Trophoblast cell (in vitro differentiated cells and primary cell): Measurements from ENCODE around the gene PPP1R1B.

Experiments used
- DNase-seq, 2 donors: peaks; one replicate each; pipeline ENCODE4 v3.0.0-alpha.2; 2016
- H2AFZ ChIP-seq: 2 replicates; pipeline ENCODE4 v1.6.1; 2013; ENCODE audit warnings: low read length, moderate library complexity, mild to moderate bottlenecking; ENCODE audit not compliant: insufficient read depth, poor library complexity
- H2AK5ac ChIP-seq: 2 replicates; pipeline ENCODE4 v1.6.1; 2013; ENCODE audit warnings: mild to moderate bottlenecking, low read length
- H2BK120ac ChIP-seq: 2 replicates; pipeline ENCODE4 v1.6.1; 2013; ENCODE audit warnings: low read length, mild to moderate bottlenecking, moderate library complexity; ENCODE audit not compliant: insufficient read depth, poor library complexity
- H2BK12ac ChIP-seq: 2 replicates; pipeline ENCODE4 v1.6.1; 2013; ENCODE audit warnings: mild to moderate bottlenecking, low read length, moderate library complexity
- H2BK5ac ChIP-seq: 2 replicates; pipeline ENCODE4 v1.6.1; 2013; ENCODE audit warnings: low read length, low read depth, moderate library complexity, mild to moderate bottlenecking; ENCODE audit not compliant: poor library complexity
- H3K14ac ChIP-seq: 2 replicates; pipeline ENCODE4 v1.6.1; 2013; ENCODE audit warnings: mild to moderate bottlenecking, low read length
- H3K18ac ChIP-seq: 2 replicates; pipeline ENCODE4 v1.6.1; 2013; ENCODE audit warnings: mild to moderate bottlenecking, low read length
- H3K23ac ChIP-seq: 2 replicates; pipeline ENCODE4 v1.6.1; 2013; ENCODE audit warnings: low read length
- H3K27ac ChIP-seq: 2 replicates; pipeline ENCODE4 v1.5.1; 2013; ENCODE audit warnings: low read depth, mild to moderate bottlenecking, inconsistent platforms, low read length, moderate library complexity
- H3K27me3 ChIP-seq: 2 replicates; pipeline ENCODE4 v1.6.1; 2013; ENCODE audit warnings: inconsistent platforms, mild to moderate bottlenecking, low read length, moderate library complexity; ENCODE audit not compliant: insufficient read depth
- H3K36me3 ChIP-seq, 2 experiments: 1 replicate in 1 of 2; 2 replicates in 1 of 2; pipeline ENCODE4 v1.6.1; 2013; ENCODE audit warnings: low read length in 2 of 2, mild to moderate bottlenecking in 2 of 2, moderate library complexity in 1 of 2; ENCODE audit not compliant: insufficient read depth in 2 of 2, control insufficient read depth in 1 of 2
- H3K4ac ChIP-seq: 2 replicates; pipeline ENCODE4 v1.6.1; 2013; ENCODE audit warnings: low read depth, mild to moderate bottlenecking, low read length, moderate library complexity
- H3K4me1 ChIP-seq, 2 experiments: 1 replicate in 1 of 2; 2 replicates in 1 of 2; pipeline ENCODE4 v1.6.1; 2013; ENCODE audit warnings: low read length in 2 of 2, mild to moderate bottlenecking in 2 of 2, moderate library complexity in 1 of 2; ENCODE audit not compliant: insufficient read depth in 2 of 2, control insufficient read depth in 1 of 2
- H3K4me2 ChIP-seq: 2 replicates; pipeline ENCODE4 v1.6.1; 2013; ENCODE audit warnings: inconsistent platforms, mild to moderate bottlenecking, low read length, moderate library complexity
- H3K4me3 ChIP-seq: 2 replicates; pipeline ENCODE4 v1.5.1; 2013; ENCODE audit warnings: mild to moderate bottlenecking, low read depth, low read length, inconsistent platforms
- H3K79me1 ChIP-seq: one replicate; pipeline ENCODE4 v1.6.1; 2013; ENCODE audit warnings: low read length
- H3K79me2 ChIP-seq: 2 replicates; pipeline ENCODE4 v1.6.1; 2013; ENCODE audit warnings: low read length, mild to moderate bottlenecking; ENCODE audit not compliant: control insufficient read depth, insufficient read depth, poor library complexity
- H3K9ac ChIP-seq: 2 replicates; pipeline ENCODE4 v1.6.1; 2013; ENCODE audit warnings: mild to moderate bottlenecking, low read length
- H3K9me3 ChIP-seq: 2 replicates; pipeline ENCODE4 v1.6.1; 2013; ENCODE audit warnings: low read depth, mild to moderate bottlenecking, control low read depth, inconsistent platforms, low read length; ENCODE audit not compliant: insufficient read depth
- H4K12ac ChIP-seq: 2 replicates; pipeline ENCODE4 v1.6.1; 2013; ENCODE audit warnings: low read depth, mild to moderate bottlenecking, low read length, moderate library complexity
- H4K8ac ChIP-seq: 2 replicates; pipeline ENCODE4 v1.6.1; 2013; ENCODE audit warnings: low read depth, mild to moderate bottlenecking, low read length, moderate library complexity
- H4K91ac ChIP-seq: one replicate; pipeline ENCODE4 v1.6.1; 2013; ENCODE audit warnings: low read depth, mild to moderate bottlenecking, low read length, moderate library complexity
- WGBS: extraction: QIAGEN DNeasy Blood & Tissue Kit; methylation state at CpG from one replicate; pipeline ENCODE4 v1.1.7; 2013; ENCODE audit warnings: missing lambda C conversion rate; ENCODE audit not compliant: insufficient read length, insufficient coverage; ENCODE audit errors: extremely low coverage; 5-methylcytosine and 5-hydroxymethylcytosine counted together

PPP1R1B gene

DNA sequence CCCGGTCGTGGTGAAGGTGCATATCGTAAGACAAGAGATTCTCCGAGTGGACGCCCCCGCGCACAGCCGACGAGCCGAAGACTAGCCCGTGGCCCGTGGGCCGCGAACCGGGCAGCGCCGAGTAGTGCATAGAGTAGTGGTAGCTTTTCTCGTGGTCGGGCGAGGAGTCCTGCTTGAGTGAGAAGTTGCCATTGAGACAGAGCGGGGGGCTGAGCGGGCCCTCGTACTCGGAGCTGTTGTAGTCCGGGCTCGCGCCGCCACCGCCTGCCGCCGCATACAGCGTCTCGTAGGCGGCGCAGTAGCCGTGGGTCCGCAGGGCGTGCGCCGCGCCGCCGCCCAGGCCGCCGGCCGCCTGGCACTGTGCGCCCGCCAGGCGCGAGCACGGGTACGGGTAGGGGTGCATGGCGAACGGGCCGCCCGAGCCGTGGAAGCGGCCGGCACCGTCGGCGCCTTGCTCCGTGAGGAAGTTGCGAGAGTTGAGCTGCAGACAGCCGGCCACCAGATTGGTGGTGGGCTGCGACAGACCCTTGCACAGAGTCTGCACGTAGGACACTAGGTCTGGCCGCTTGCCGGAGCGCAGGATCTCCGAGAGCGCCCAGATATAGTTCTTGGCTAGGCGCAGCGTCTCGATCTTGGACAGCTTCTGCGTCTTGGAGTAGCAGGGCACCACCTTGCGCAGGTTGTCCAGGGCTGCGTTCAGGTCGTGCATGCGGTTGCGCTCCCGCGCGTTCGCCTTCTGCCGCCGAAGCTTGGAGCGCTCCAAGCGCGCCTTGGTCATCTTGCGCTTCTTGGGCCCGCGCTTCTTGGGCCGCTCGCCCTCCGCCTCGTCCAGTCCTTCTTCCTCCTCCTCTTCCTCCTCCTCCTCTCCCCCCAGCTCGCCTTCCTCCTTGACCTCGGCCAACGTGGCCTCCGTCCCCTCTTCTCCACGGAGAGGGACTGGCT, 21.0 kb upstream of the PPP1R1B start:
- H2BK120ac ChIP-seq, result no peak overlapping the region
- H3K27me3 ChIP-seq, result peaks cover 86% of the 10 kb centered on the region
- no peak overlapping the region for H3K18ac ChIP-seq
- H2AFZ ChIP-seq, result peak overlapping the region; percentile 52
- H3K9me3 ChIP-seq, result peaks cover 6% of the 10 kb centered on the region
- H4K91ac ChIP-seq, result no peak overlapping the region
- no CpG with 5 or more reads among the region's 102 CpGs for WGBS
- no peak overlapping the region for H3K4me3 ChIP-seq
- H3K9ac ChIP-seq, result no peak overlapping the region
- H3K4me1 ChIP-seq, result no peaks in the 10 kb centered on the region
- no peaks in the 10 kb centered on the region for H3K36me3 ChIP-seq
- peak overlapping the region; percentile 51 for H4K12ac ChIP-seq
- no peak overlapping the region for H3K4ac ChIP-seq
- no peak overlapping the region for H3K14ac ChIP-seq
- H3K79me2 ChIP-seq, result no peaks in the 10 kb centered on the region
- H2BK5ac ChIP-seq, result no peak overlapping the region
- H3K23ac ChIP-seq, result no peak overlapping the region
- H4K8ac ChIP-seq, result no peak overlapping the region
- no peak overlapping the region for H3K27ac ChIP-seq
- DNase-seq, result no peak
- H3K4me2 ChIP-seq, result peak overlapping the region; percentile 5
- no peak overlapping the region for H2AK5ac ChIP-seq
- H2BK12ac ChIP-seq, result no peak overlapping the region
- no peaks in the 10 kb centered on the region for H3K79me1 ChIP-seq

- Histone ChIP-seq H3K9me3 (peaks cover 4% of the 10 kb centered on the region), H3K9ac (no peak overlapping the region), H3K14ac (no peak overlapping the region), H3K36me3 (no peaks in the 10 kb centered on the region), H2BK12ac (no peak overlapping the region), H4K8ac (no peak overlapping the region), H3K4ac (no peak overlapping the region), H3K79me1 (no peaks in the 10 kb centered on the region), H3K79me2 (no peaks in the 10 kb centered on the region), H3K4me3 (no peak overlapping the region), H3K4me1 (no peaks in the 10 kb centered on the region), H4K91ac (no peak overlapping the region), H2BK120ac (no peak overlapping the region), H3K27me3 (peaks cover 81% of the 10 kb centered on the region), H2BK5ac (no peak overlapping the region), H3K18ac (no peak overlapping the region), H2AFZ (peak overlapping the region; percentile 52), H3K27ac (no peak overlapping the region), H4K12ac (no peak overlapping the region), H3K4me2 (peak overlapping the region; percentile 29), H2AK5ac (no peak overlapping the region), H3K23ac (no peak overlapping the region)
- DNase-seq, result no peak
- WGBS, result no CpG with 5 or more reads among the region's 66 CpGs
Observed at GRCh38 chr17:39606434-39607056, 20.2 kb upstream of the PPP1R1B start.

GRCh38 chr17:39607057-39607850, 19.5 kb upstream of the PPP1R1B start:
- no peak for DNase-seq
- WGBS, result no CpG with 5 or more reads among the region's 40 CpGs

DNA sequence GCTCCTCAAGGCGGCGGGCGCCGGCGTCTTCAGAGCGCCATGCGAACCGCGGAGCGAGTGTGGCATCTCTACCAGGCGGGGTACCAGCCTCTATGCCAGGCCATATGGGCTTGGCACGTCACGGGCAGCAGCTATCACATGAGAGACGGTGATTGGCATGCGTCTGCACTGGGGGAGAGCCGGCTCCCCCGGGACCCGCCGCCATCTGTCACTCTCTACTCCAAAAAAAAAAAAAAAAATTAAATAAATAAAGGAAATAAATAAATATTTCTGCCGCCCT, 19.0 kb upstream of the PPP1R1B start, which contains the start of gene NEUROD2:
Gene NEUROD2, minus strand, starts transcription at position 70 of the 280 bp plus-strand sequence. CDS start 1,321 bp downstream, outside the sequence.
- no peaks in the 10 kb centered on the region for H3K36me3 ChIP-seq

More at GRCh38 chr17:39607057-39607850, 19.5 kb upstream of the PPP1R1B start:
- Histone ChIP-seq H3K4me3 (no peak overlapping the region), H2AK5ac (no peak overlapping the region), H2BK12ac (no peak overlapping the region), H4K12ac (no peak overlapping the region), H3K27me3 (peaks cover 74% of the 10 kb centered on the region), H3K79me1 (no peaks in the 10 kb centered on the region), H4K8ac (no peak overlapping the region), H3K23ac (no peak overlapping the region), H3K4me2 (no peak overlapping the region), H2AFZ (no peak overlapping the region), H3K14ac (no peak overlapping the region), H3K79me2 (no peaks in the 10 kb centered on the region), H4K91ac (no peak overlapping the region), H3K18ac (no peak overlapping the region), H3K4ac (no peak overlapping the region), H3K4me1 (no peaks in the 10 kb centered on the region), H3K9ac (no peak overlapping the region), H2BK120ac (no peak overlapping the region), H2BK5ac (no peak overlapping the region), H3K27ac (no peak overlapping the region), H3K9me3 (peaks cover 4% of the 10 kb centered on the region), H3K36me3 (no peaks in the 10 kb centered on the region)

More for the DNA sequence above, 19.0 kb upstream of the PPP1R1B start, which contains the start of gene NEUROD2:
- Histone ChIP-seq H3K79me2 (no peaks in the 10 kb centered on the region), H3K4me2 (peak within 1 kb of the TSS; percentile 29), H3K4ac (no peak within 1 kb of the TSS), H3K4me1 (no peaks in the 10 kb centered on the region), H3K27me3 (peaks cover 68% of the 10 kb centered on the region), H3K9me3 (peaks cover 4% of the 10 kb centered on the region), H2BK12ac (no peak within 1 kb of the TSS), H3K4me3 (peak within 1 kb of the TSS; percentile 29), H3K27ac (no peak within 1 kb of the TSS), H3K9ac (no peak within 1 kb of the TSS), H2BK5ac (no peak within 1 kb of the TSS), H2BK120ac (no peak within 1 kb of the TSS), H4K8ac (no peak within 1 kb of the TSS), H3K79me1 (no peaks in the 10 kb centered on the region), H4K91ac (no peak within 1 kb of the TSS), H4K12ac (no peak within 1 kb of the TSS), H3K23ac (no peak within 1 kb of the TSS), H3K18ac (no peak within 1 kb of the TSS), H3K14ac (no peak within 1 kb of the TSS), H2AFZ (no peak within 1 kb of the TSS), H2AK5ac (no peak within 1 kb of the TSS)
- WGBS, result no CpG with 5 or more reads among the region's 20 CpGs
- DNase-seq, result no peak
